Left kidney (tissue), 2 donors: ENCODE data around the gene CD70. TPM values are rescaled to one million over a fixed set of nuclear protein-coding genes. Genes with fewer than 3 reads are reported as not detected.
"Not testable (repeated sequence)": the region's sequence is repeated elsewhere in the genome, so short reads cannot be mapped to it uniquely, and the experiment has no call there.

ENCODE experiments used
- DNase-seq: peaks from one replicate; pipeline ENCODE4 v3.0.0-alpha.2; 2013
- polyA plus RNA-seq: library from polyadenylated mRNA; unstranded; fragments of 120-200 nt; gene quantifications from one replicate; pipeline ENCODE4 v1.2.1, GENCODE V29; 2013; ENCODE audit not compliant: insufficient read length

Gene CD70
- polyA plus RNA-seq, 1 donor, result not detected

- not testable (repeated sequence) for DNase-seq
Observed at GRCh38 chr19:6597471-6598253, 6.7 kb upstream of the CD70 start.

GRCh38 chr19:6596621-6597020 lies 5.7 kb upstream of the CD70 start:
- DNase-seq, result no peak

GRCh38 chr19:6593651-6594416 lies 2.9 kb upstream of the CD70 start:
- DNase-seq, result no peak

GRCh38 chr19:6590258-6590826 lies 608 bp downstream of the CD70 start:
- DNase-seq, result no peak

GRCh38 chr19:6589711-6590257 lies 1.2 kb downstream of the CD70 start:
- no peak for DNase-seq

- no peak for DNase-seq
Observed at GRCh38 chr19:6588508-6589345, 2.2 kb downstream of the CD70 start.

- DNase-seq, result no peak
Observed at GRCh38 chr19:6587998-6588507, 2.9 kb downstream of the CD70 start.

- DNase-seq, result no peak
Observed at GRCh38 chr19:6587093-6587820, 3.7 kb downstream of the CD70 start.

- no peak for DNase-seq
Observed at GRCh38 chr19:6586726-6587092, 4.2 kb downstream of the CD70 start.

GRCh38 chr19:6586056-6586455 lies 4.9 kb downstream of the CD70 start:
- DNase-seq, result no peak

- DNase-seq, result not testable (repeated sequence)
Observed at GRCh38 chr19:6582515-6583484, 8.2 kb downstream of the CD70 start.

- no peak for DNase-seq
Observed at GRCh38 chr19:6580313-6580712, 10.6 kb downstream of the CD70 start.

- DNase-seq, result no peak
Observed at GRCh38 chr19:6579450-6580178, 11.3 kb downstream of the CD70 start.

GRCh38 chr19:6577476-6578125 lies 13.3 kb downstream of the CD70 start:
- no peak for DNase-seq

GRCh38 chr19:6576869-6577475 lies 14.0 kb downstream of the CD70 start:
- DNase-seq, result no peak

GRCh38 chr19:6573350-6573749 lies 17.6 kb downstream of the CD70 start:
- no peak for DNase-seq

- no peak for DNase-seq
Observed at GRCh38 chr19:6572217-6572616, 18.7 kb downstream of the CD70 start.

- no peak for DNase-seq
Observed at GRCh38 chr19:6571167-6571566, 19.8 kb downstream of the CD70 start.
